CD4-positive, alpha-beta T cell treated with Interferon alpha-2 for 1 hour (primary cell): ENCODE measurements around the gene UBL7.
A peak's percentile ranks its signal among the peaks of the same experiment; 100 is the strongest.
"Not testable (repeated sequence)": the region's sequence is repeated elsewhere in the genome, so short reads cannot be mapped to it uniquely, and the experiment has no call there.

ENCODE experiments used
- DNase-seq, 2 donors: peaks; one replicate each; pipeline ENCODE4 v3.0.0-alpha.2; 2020 to 2022

The UBL7 gene

GRCh38 chr15:74460871-74461846 lies at the start of gene UBL7:
Gene UBL7, minus strand, starts transcription at chr15:74461160. Its CDS starts 2,293 bp downstream, at chr15:74458867.
- DNase-seq = peak; percentile 94 to 96

- DNase-seq = no peak
Measured at GRCh38 chr15:74506515-74506840, 45.5 kb upstream of the UBL7 start.

- DNase-seq = no peak
Measured at GRCh38 chr15:74505837-74506514, 45.0 kb upstream of the UBL7 start.

- DNase-seq = no peak
Measured at GRCh38 chr15:74504836-74505235, 43.9 kb upstream of the UBL7 start.

GRCh38 chr15:74504418-74504817 lies 43.5 kb upstream of the UBL7 start:
- no peak for DNase-seq

GRCh38 chr15:74502301-74502700 lies 41.3 kb upstream of the UBL7 start:
- no peak for DNase-seq

- DNase-seq = no peak
Measured at GRCh38 chr15:74500401-74500800, 39.4 kb upstream of the UBL7 start.

- no peak for DNase-seq
Measured at GRCh38 chr15:74499366-74499765, 38.4 kb upstream of the UBL7 start.

GRCh38 chr15:74497584-74497983 lies 36.6 kb upstream of the UBL7 start:
- no peak for DNase-seq

- no peak for DNase-seq
Measured at GRCh38 chr15:74496648-74497047, 35.7 kb upstream of the UBL7 start.

GRCh38 chr15:74490339-74490689 lies 29.4 kb upstream of the UBL7 start:
- no peak for DNase-seq

- peak; percentile 75 to 77 for DNase-seq
Measured at GRCh38 chr15:74489518-74490338, 28.8 kb upstream of the UBL7 start.

- no peak for DNase-seq
Measured at GRCh38 chr15:74488776-74489175, 27.8 kb upstream of the UBL7 start.

GRCh38 chr15:74482661-74483060 lies 21.7 kb upstream of the UBL7 start:
- DNase-seq = no peak

- not testable (repeated sequence) for DNase-seq
Measured at GRCh38 chr15:74480364-74480763, 19.4 kb upstream of the UBL7 start.

- DNase-seq = not testable (repeated sequence)
Measured at GRCh38 chr15:74471621-74472020, 10.7 kb upstream of the UBL7 start.

- no peak for DNase-seq
Measured at GRCh38 chr15:74470631-74471395, 9.9 kb upstream of the UBL7 start.

GRCh38 chr15:74468341-74469032 lies 7.5 kb upstream of the UBL7 start:
- DNase-seq = no peak

GRCh38 chr15:74466570-74466969 lies 5.6 kb upstream of the UBL7 start:
- DNase-seq = no peak

- DNase-seq = no peak
Measured at GRCh38 chr15:74464897-74465296, 3.9 kb upstream of the UBL7 start.

GRCh38 chr15:74464216-74464615 lies 3.3 kb upstream of the UBL7 start:
- DNase-seq = peak in 1 of 2 donors; percentile 2

- no peak for DNase-seq
Measured at GRCh38 chr15:74463634-74464033, 2.7 kb upstream of the UBL7 start.
